Loucy (cell line): ENCODE results near the gene PPP1R12B.
A peak's percentile ranks its signal among the peaks of the same experiment; 100 is the strongest.

Experiments
- H2AFZ ChIP-seq: fragments of 200-600 bp; sonication (generic); 2 replicates; pipeline ENCODE4 v1.6.0; 2016; ENCODE audit warnings: antibody characterized with exemption, mild to moderate bottlenecking, low read length, moderate library complexity
- H3F3A ChIP-seq: fragments of 200-600 bp; 2 replicates; pipeline ENCODE4 v1.6.0; 2016; ENCODE audit warnings: antibody characterized with exemption, low read depth, mild to moderate bottlenecking
- H3K27me3 ChIP-seq: fragments of 200-600 bp; sonication (generic); 2 replicates; pipeline ENCODE4 v1.6.1; 2014; ENCODE audit warnings: low read length, mild to moderate bottlenecking; ENCODE audit not compliant: insufficient read depth, poor library complexity, severe bottlenecking
- H3K36me3 ChIP-seq: fragments of 200-600 bp; sonication (generic); 2 replicates; pipeline ENCODE4 v1.6.1; 2016; ENCODE audit warnings: low read length; ENCODE audit not compliant: insufficient read depth
- H3K4me1 ChIP-seq: fragments of 200-600 bp; sonication (generic); 2 replicates; pipeline ENCODE4 v1.5.1; 2014; ENCODE audit warnings: low read length, mild to moderate bottlenecking; ENCODE audit not compliant: insufficient read depth, poor library complexity, severe bottlenecking
- H3K4me2 ChIP-seq: fragments of 200-600 bp; sonication (generic); 2 replicates; pipeline ENCODE4 v1.6.0; 2014; ENCODE audit warnings: antibody characterized with exemption, low read length, low read depth, mild to moderate bottlenecking; ENCODE audit not compliant: poor library complexity, severe bottlenecking
- H3K4me3 ChIP-seq: fragments of 200-600 bp; sonication (generic); 2 replicates; pipeline ENCODE4 v1.5.1; 2014; ENCODE audit warnings: low read length, mild to moderate bottlenecking, mixed read lengths; ENCODE audit not compliant: poor library complexity, severe bottlenecking
- H3K79me2 ChIP-seq: fragments of 200-600 bp; sonication (generic); 2 replicates; pipeline ENCODE4 v1.6.1; 2014; ENCODE audit warnings: low read length; ENCODE audit not compliant: insufficient read depth
- H3K9ac ChIP-seq: fragments of 200-600 bp; sonication (generic); 2 replicates; pipeline ENCODE4 v1.6.0; 2014; ENCODE audit warnings: mild to moderate bottlenecking, low read depth, low read length, moderate library complexity; ENCODE audit not compliant: poor library complexity, severe bottlenecking
- H3K9me2 ChIP-seq: fragments of 200-600 bp; sonication (generic); replicated peaks from 2 replicates; pipeline ENCODE4 v1.6.1; 2016; ENCODE audit warnings: low read depth, low read length, mixed read lengths
- H3K9me3 ChIP-seq: fragments of 200-600 bp; sonication (generic); 2 replicates; pipeline ENCODE4 v1.6.1; 2014; ENCODE audit warnings: mild to moderate bottlenecking, antibody characterized with exemption, low read length, low read depth; ENCODE audit not compliant: insufficient read depth
- H4K20me1 ChIP-seq: fragments of 200-600 bp; sonication (generic); 2 replicates; pipeline ENCODE4 v1.6.0; 2014; ENCODE audit warnings: antibody characterized with exemption, low read length, mild to moderate bottlenecking; ENCODE audit not compliant: insufficient read depth, poor library complexity, severe bottlenecking
- CTCF ChIP-seq: fragments of 200-600 bp; sonication (generic); conservative IDR thresholded peaks from 2 replicates; pipeline ENCODE4 v1.5.1; 2014; ENCODE audit warnings: mild to moderate bottlenecking, antibody characterized with exemption, low read length
- EZH2phosphoT487 ChIP-seq: fragments of 200-600 bp; IDR thresholded peaks from 2 replicates; pipeline ENCODE4 v1.6.1; 2018; ENCODE audit warnings: antibody characterized with exemption, mild to moderate bottlenecking, moderate library complexity, borderline replicate concordance

PPP1R12B gene

GRCh38 chr1:202329891-202330290 lies 18.6 kb upstream of the PPP1R12B start:
- Histone ChIP-seq H3K9ac (no peak overlapping the region), H3K4me1 (no peaks in the 10 kb centered on the region), H3K9me2 (no peaks in the 10 kb centered on the region), H3K9me3 (no peaks in the 10 kb centered on the region), H3F3A (no peaks in the 10 kb centered on the region), H3K27me3 (no peaks in the 10 kb centered on the region), H4K20me1 (no peaks in the 10 kb centered on the region), H3K79me2 (no peaks in the 10 kb centered on the region), H3K36me3 (peaks cover 51% of the 10 kb centered on the region), H2AFZ (no peak overlapping the region), H3K4me3 (no peak overlapping the region), H3K4me2 (no peak overlapping the region)
- TF ChIP-seq EZH2phosphoT487 (no peak), CTCF (peak; percentile 18)

- H3K4me1 ChIP-seq: peaks cover 11% of the 10 kb centered on the region
- peaks cover 25% of the 10 kb centered on the region for H4K20me1 ChIP-seq
- H3K4me2 ChIP-seq: no peak overlapping the region
- TF ChIP-seq CTCF (no peak), EZH2phosphoT487 (no peak)
- H3F3A ChIP-seq: no peaks in the 10 kb centered on the region
- no peaks in the 10 kb centered on the region for H3K9me2 ChIP-seq
- no peak overlapping the region for H2AFZ ChIP-seq
- no peak overlapping the region for H3K9ac ChIP-seq
- H3K36me3 ChIP-seq: peaks cover 59% of the 10 kb centered on the region
- H3K4me3 ChIP-seq: no peak overlapping the region
- peaks cover 35% of the 10 kb centered on the region for H3K79me2 ChIP-seq
- no peaks in the 10 kb centered on the region for H3K9me3 ChIP-seq
- no peaks in the 10 kb centered on the region for H3K27me3 ChIP-seq
Observed at GRCh38 chr1:202333861-202334260, 14.6 kb upstream of the PPP1R12B start.

GRCh38 chr1:202343652-202344349 lies 4.7 kb upstream of the PPP1R12B start:
- peak overlapping the region; percentile 74 for H3K9ac ChIP-seq

More at GRCh38 chr1:202343652-202344349, 4.7 kb upstream of the PPP1R12B start:
- Histone ChIP-seq H3K9me2 (no peaks in the 10 kb centered on the region), H3K4me3 (peak overlapping the region; percentile 88), H3F3A (no peaks in the 10 kb centered on the region), H4K20me1 (peaks cover 21% of the 10 kb centered on the region), H3K4me1 (peaks cover 27% of the 10 kb centered on the region), H2AFZ (peak overlapping the region; percentile 76), H3K79me2 (peaks cover 26% of the 10 kb centered on the region), H3K9me3 (no peaks in the 10 kb centered on the region), H3K4me2 (peak overlapping the region; percentile 79), H3K36me3 (no peaks in the 10 kb centered on the region), H3K27me3 (no peaks in the 10 kb centered on the region)
- no peak for TF ChIP-seq EZH2phosphoT487
- TF ChIP-seq CTCF: peak; percentile 75
